Hepatocyte (in vitro differentiated cells): Measurements from ENCODE around the gene MC1R.

Source experiments
- EZH2phosphoT487 ChIP-seq: fragments of 200-600 bp; sonication (generic); IDR thresholded peaks from one replicate; pipeline ENCODE4 v1.6.1; 2018; ENCODE audit warnings: antibody characterized with exemption, mild to moderate bottlenecking, low read depth, moderate library complexity; ENCODE audit not compliant: unreplicated experiment, severe bottlenecking
- TF ChIP-seq, protein P1 (sequence below): fragments of 200-600 bp; sonication (generic); IDR thresholded peaks from 2 replicates; pipeline ENCODE4 v1.5.1; 2016; ENCODE audit warnings: antibody characterized with exemption, mild to moderate bottlenecking; ENCODE audit not compliant: poor library complexity

DNA sequence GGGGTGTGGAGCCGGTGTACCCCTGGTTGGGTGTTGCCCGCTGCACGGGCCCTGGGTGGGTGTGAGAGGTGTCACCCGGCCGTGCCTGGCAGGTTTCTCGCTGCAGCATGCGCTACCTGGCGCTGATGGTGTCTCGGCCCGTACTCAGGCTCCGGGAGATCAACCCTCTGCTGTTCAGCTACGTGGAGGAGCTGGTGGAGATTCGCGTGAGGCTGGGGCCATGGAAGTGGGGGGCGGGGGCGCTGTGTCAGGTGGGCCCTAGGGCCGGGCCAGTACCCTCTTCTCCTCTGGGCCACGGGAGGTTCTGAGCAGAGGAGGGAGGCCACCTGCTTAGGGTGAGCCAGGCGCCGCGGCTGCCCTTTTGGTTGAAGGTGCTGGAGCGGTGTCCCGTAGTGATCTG is 43.3 kb downstream of the MC1R start:
- TF ChIP-seq, protein P1, sequence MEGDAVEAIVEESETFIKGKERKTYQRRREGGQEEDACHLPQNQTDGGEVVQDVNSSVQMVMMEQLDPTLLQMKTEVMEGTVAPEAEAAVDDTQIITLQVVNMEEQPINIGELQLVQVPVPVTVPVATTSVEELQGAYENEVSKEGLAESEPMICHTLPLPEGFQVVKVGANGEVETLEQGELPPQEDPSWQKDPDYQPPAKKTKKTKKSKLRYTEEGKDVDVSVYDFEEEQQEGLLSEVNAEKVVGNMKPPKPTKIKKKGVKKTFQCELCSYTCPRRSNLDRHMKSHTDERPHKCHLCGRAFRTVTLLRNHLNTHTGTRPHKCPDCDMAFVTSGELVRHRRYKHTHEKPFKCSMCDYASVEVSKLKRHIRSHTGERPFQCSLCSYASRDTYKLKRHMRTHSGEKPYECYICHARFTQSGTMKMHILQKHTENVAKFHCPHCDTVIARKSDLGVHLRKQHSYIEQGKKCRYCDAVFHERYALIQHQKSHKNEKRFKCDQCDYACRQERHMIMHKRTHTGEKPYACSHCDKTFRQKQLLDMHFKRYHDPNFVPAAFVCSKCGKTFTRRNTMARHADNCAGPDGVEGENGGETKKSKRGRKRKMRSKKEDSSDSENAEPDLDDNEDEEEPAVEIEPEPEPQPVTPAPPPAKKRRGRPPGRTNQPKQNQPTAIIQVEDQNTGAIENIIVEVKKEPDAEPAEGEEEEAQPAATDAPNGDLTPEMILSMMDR, result no peak
- TF ChIP-seq EZH2phosphoT487, result no peak
